HT-29 (cell line): ENCODE results near the gene ZBTB8A. TPM values are rescaled to one million over a fixed set of nuclear protein-coding genes. Genes with fewer than 3 reads are reported as not detected.

ENCODE experiments used
- DNase-seq: peaks from one replicate; pipeline ENCODE4 v3.0.0-alpha.2; 2015; ENCODE audit warnings: low spot score
- small RNA-seq: library from RNA; depleted of rRNA; stranded (forward); fragments of <200 nt; gene quantifications from one replicate; pipeline ENCODE3, GENCODE V24; 2014
- total RNA-seq: library from RNA; depleted of rRNA; stranded (reverse); fragments of >200 nt; shearing (Covaris generic); gene quantifications from 2 replicates; pipeline ENCODE4 v1.2.3, GENCODE V29; 2014; rRNA removed

ZBTB8A gene
- total RNA-seq, 1 experiment from 2014 or later: 0.84 TPM

- no peak for DNase-seq
Observed at GRCh38 chr1:32652244-32652962, 113.2 kb downstream of the ZBTB8A start.

Small RNA genes lying within 50 kb of the gene (small RNA-seq; reads per million reads assigned to genes)
- not detected for gene RF00019

Other genes starting within 250 kb of the ZBTB8A start
- gene HDAC1, start 247.3 kb upstream of the ZBTB8A start, total RNA-seq: 185 and 200 TPM in 2 replicates
- gene MARCKSL1, start 203.2 kb upstream of the ZBTB8A start, total RNA-seq: 384 TPM in 2 replicates
- 2.6 and 12.4 TPM in 2 replicates for gene FAM229A, start 176.9 kb upstream of the ZBTB8A start, total RNA-seq
- gene TSSK3, start 176.9 kb upstream of the ZBTB8A start, total RNA-seq: 0.08 and 1.8 TPM in 2 replicates
- 48.3 and 54.4 TPM in 2 replicates for gene BSDC1, start 145.0 kb upstream of the ZBTB8A start, total RNA-seq
- gene ZBTB8B, start 74.4 kb upstream of the ZBTB8A start, total RNA-seq: not detected in 2 replicates
- gene ZBTB8OS, start 111.1 kb downstream of the ZBTB8A start, total RNA-seq: 37.4 and 43.5 TPM in 2 replicates
- gene RBBP4, start 111.8 kb downstream of the ZBTB8A start, total RNA-seq: 109 and 126 TPM in 2 replicates
- gene SYNC, start 163.3 kb downstream of the ZBTB8A start, total RNA-seq: 0.65 and 0.76 TPM in 2 replicates